Superior temporal gyrus (tissue), 1 donor: ENCODE measurements around the gene ERGIC1.
A peak's percentile ranks its signal among the peaks of the same experiment; 100 is the strongest.

Experiments used
- DNase-seq: peaks from one replicate; pipeline ENCODE4 v3.0.0-alpha.2; 2016; ENCODE audit errors: extremely low spot score

ERGIC1 gene

GRCh38 chr5:172864747-172865146 lies 30.7 kb downstream of the ERGIC1 start:
- DNase-seq, result no peak

DNA sequence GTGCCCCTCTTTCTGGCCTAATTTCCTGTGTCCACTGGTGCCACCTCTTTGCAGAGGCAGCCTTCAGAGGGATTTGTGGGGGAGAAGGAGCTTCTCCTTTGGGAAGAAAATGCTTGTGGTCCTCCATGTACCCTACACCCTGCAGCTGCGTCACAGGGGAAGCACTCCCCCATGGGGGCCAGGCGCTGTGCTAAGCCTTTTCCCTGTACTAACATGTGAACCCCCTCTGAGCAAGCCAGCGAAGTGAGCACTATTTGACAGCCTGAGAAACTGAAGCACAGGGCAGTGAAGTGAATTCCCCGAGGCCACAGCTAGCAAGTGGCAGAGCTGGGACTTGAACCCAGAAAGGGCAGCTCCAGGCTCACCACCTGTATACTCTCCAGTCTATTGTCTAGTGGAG lies 32.3 kb downstream of the ERGIC1 start:
- no peak for DNase-seq

DNA sequence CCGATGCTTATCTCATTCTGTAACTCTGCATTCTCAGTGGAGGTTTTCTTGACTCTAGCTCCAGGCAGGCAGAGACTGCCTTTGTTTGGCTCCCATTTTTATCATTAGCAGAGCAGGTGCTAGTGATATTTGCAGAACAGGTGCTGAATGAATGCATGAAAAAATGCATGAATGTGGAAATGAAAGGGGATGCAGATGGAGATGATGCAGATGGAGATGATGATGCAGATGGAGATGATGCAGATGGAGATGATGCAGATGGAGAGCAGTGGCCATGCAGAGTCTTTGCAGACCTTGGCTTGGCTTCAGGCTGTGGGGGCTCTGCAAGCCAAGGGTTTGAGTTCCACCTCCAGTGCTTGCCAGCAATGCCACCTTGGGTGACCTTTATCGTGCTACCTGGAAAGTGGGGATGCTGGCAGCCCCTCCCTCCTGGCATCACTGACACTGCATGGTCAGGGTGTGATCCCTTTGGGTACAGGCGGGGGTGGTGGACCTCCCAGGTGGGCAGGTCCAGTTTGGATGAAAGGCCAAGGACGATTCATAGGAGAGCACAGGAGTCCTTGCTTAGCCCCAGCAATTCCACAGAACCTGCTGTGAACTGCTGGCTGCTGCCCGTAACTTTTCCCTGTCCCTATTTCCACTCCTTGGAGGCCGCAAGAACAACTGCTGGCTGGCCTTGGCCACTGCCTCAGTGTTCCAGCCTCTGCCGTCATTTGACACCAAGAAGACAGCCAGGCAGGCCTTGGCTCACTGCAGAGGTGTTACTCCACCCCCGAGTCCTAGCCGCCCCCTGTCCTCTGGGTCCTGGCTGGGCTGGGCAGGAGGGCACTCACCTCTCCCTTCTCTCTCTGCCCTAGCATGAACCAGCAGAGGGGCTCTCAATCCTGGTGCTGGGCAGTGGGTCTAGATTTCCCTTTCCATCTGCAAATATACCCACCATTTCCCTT lies 33.0 kb downstream of the ERGIC1 start:
- no peak for DNase-seq

GRCh38 chr5:172867761-172868435 lies 33.8 kb downstream of the ERGIC1 start:
- peak; percentile 54 for DNase-seq

- peak; percentile 57 for DNase-seq
These were observed 34.4 kb downstream of the ERGIC1 start for GRCh38 chr5:172868436-172868923.

DNA sequence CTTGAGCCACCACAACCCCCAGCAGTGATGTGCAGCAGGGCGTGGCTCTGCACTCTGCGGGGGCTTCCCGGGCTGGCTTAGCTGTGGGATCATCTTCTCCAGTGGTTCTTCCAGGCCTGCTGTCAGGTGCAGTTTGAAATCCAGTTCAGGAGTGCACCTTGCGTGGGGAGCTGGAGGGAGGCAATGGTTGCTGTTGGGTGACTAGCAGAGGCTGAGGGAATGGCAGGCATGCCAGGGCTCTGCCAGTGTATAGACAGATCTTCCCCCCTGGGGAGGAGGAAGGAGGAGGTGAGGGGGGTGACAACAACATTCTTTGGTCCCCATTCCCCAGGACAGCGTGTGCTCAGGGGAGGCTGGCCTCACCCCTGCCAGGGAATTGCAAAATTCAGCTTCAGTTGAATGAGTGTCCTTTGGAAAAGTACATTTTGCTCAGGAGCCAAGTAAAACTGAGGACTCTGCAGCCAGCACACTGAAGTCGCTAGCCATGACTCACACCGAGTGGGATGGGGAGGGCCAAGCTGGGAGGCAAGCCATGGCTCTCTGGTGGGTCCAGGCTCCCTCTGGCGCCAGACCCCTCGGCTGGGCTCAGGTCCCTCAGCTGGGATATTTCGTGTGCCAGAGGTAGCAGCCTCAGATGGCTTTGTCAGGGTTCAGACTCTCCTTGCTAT lies 35.0 kb downstream of the ERGIC1 start:
- DNase-seq, result peak; percentile 87

- no peak for DNase-seq
These were observed 35.6 kb downstream of the ERGIC1 start for GRCh38 chr5:172869691-172870090.

- DNase-seq, result no peak
These were observed 36.3 kb downstream of the ERGIC1 start for GRCh38 chr5:172870291-172870714.

DNA sequence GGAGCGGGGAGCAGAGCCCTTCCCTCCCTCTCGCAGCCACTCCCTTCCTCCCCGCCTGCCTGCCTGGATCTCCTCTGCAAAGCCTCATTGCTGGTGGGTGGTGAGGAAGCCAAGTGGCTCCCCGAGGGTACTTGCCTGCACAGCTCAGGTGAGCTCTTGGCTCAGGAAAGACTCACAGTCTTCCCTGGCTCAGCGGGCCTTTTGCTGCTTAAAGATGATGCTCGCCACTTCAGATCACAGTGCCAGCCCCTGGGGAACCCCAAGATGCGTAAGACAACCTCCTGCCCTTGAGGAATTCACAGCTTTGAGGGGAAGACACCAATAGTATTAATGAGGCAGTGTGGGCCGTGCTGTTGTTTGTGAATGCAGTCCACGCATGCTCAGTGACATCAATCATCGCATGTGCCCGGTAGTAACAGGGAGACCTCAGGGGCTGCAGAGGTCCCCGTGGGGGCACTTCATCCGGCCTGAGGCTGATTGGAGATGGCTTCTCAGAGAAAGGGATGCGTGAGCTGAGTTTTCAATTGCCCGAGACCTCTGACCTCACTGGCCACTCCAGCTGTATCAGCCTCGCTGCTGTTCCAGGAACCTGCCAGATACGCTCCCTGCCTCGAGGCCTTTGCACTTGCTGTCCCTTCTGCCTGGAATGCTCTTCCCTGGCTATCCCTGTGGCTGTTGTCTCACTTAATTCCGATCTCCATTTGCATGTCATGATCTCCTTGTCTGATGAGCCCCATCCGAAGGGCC lies 36.8 kb downstream of the ERGIC1 start:
- DNase-seq, result peak; percentile 49

DNA sequence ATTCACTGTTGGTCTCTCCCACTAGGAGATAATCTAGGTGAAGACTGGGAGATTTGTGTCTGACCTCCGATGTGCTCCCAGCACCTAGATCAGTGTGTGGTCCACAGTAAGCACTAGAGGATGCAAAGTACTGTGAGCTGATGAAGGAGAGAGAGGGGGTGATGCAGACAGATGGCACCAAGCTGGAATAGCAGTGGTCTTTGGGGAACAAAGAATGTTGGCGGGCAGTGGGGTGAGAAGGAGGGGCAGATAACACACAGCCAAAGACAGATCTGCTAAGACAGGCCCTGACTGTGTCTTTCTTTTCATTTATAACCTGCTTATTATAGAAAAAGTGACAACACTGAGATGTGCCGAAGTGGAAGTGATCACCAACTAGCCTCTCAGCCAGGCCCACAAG lies 37.5 kb downstream of the ERGIC1 start:
- DNase-seq, result no peak

DNA sequence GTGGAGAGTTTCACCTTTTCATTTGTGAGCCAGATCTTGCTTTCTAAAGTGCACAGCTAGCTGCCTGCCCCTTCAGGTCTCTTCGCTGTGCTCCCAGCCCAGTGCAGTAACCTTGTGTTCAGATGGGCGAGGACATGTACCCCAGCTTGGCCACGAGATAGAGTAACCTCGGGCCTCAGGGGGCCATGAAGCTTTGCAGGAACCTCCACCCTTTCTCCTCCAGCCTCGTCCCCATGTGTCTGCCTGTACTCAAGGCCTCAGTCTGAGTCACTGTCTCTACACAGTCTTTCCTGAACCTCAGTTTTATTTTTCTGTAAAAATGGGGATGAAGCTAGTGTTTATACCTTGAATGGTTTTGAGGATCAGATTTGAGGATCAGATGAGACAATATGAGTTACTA lies 37.9 kb downstream of the ERGIC1 start:
- DNase-seq, result no peak

DNA sequence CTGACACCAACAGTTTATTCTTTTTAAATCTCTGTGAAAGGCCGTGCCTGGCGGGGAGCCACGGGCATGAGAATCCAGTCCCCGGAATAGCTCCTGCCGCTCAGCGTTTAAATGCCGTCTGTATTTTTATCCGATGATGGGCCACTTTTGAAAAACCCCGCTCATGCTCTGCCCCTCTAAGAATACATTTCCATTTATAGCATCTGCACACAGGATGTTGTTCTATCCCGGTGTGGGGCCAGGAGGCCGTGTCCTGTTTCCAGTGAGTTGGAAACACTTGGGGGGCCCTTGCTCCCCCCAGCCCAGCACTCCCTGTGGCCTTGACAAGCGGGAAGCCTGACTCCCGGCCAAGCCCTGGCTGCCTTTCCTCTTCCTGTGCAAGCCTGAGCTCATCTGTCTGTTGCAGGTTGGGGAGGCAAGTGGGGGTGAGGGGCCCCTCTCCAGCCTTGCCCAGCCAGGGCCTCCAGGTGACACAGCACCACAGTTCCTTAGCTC lies 39.0 kb downstream of the ERGIC1 start:
- peak; percentile 75 for DNase-seq

- no peak for DNase-seq
These were observed 39.5 kb downstream of the ERGIC1 start for GRCh38 chr5:172873513-172873912.

DNA sequence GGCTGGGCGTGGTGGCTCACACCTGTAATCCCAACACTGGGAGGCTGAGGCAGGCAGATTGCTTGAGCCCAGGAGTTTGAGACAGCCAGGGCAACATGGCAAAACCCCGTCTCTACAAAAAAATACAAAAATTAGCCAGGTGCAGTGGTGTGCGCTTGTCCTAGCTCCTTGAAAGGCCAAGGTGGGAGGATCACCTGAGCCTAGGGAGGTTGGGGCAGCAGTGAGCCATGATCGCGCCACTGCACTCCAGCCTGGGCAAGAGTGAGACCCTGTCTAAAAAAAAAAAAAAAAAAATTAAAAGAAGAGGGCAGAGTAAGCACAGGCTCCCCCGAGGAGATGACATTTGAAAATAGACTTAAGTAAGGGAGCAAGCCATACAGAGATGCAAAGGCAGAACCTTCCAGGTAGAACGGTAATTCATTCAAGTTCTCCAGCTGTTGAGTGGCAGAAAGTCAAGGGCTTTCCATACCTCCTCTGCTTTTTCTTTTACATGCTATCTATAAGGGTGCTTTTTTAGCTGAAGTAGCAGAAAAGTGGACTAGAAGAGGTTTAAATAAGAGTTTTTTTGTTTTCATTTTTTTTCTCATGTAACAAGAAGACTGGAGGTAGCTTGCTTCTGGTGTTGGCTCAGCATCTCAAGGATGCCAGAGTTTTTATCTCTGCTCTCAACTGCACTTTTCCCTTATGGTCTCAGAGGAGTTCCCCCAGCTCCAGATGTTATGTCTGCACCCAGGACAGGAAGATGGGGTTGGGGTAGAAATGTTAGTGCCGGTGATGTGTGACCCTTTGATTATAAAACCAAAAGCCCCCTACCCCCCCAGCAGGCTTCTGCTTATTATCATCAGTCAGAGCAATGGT lies 40.8 kb downstream of the ERGIC1 start:
- no peak for DNase-seq

DNA sequence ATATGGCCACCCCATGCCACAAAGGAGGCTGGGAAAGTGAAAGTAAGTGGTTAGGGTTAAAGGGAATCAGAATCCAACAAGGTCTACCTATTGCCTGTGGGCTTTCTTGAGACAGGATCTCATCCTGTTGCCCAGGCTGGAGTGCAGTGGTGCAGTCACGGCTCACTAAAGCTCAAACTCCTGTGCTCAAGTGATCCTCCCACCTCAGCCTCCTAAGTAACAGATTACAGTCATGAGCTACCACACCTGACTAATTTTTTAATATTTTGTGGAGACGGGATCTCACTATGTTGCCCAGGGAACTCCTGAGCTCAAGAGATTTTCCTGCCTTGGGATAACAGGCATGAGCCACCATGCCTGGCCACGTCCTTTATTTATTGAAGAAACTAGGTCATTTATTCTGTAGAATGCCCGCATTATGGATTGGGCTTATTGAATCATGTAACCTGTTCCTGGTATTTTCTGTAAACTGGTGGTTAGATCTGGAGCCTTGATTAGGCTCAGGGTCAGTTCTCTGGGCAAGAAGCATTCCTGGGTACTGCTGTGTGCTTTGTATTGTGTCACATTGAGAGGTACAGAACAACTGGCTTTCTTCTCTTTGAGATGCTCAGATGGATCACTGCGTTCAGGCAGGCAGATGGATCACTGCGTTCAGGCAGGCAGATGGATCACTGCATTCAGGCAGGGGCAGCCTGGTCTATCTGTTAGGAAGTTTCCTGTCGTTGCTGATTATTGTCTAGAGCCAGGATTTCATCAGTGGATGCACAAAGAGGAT lies 41.6 kb downstream of the ERGIC1 start:
- DNase-seq, result peak; percentile 49

DNA sequence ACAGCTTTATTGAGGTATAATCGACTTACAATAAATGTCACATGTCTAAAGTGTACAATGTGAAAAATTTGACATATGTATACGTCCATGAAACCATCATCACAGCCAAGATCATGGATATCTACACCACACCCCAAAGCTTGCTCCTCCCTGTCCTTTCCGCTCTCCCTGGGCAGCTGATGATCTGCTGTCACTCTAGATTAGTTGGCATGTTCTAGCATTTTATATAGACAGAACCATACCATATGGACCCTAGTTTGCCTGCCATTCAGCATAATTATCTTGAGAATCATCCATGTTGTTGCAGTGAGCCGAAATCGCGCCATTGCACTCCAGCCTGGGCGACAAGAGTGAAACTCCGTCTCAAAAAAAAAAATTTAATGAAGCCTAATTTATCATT lies 42.5 kb downstream of the ERGIC1 start:
- no peak for DNase-seq

DNA sequence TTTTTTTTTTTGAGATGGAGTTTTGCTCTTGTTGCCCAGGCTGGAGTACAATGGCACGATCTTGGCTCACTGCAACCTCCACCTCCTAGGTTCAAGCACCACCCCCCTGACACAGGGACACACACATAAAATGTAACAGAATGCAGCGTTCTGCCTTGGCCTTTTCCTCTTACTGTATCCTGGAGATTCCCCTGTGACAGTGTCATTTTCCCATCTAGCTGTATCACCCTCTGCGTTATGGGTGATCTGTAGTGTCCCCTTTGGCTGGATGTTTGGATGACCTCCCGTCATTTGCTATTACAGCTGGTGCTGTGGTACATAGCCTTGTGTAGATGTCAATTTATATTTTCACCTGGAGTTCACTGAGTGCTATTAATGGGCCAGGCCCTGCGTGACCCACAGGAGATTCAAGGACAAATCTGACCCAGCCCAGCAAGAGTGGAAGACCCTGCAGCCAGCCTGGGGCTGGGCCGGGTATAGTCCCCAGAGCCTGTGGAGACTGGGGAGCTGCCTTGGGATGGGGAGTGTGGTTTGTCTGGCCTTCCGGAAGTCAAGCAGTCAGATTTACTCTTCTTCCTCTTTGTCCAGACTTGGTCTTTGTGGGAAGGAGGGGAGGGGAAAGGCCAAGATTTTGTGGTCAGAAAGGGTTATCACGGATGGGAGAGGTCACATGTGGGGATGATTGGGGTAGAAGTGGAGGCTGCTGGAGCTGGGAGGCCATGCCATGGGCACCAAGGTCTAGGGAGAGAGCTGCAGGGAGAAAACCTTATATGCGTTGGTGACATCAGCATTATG lies 43.6 kb downstream of the ERGIC1 start:
- no peak for DNase-seq

GRCh38 chr5:172878585-172878932 lies 44.5 kb downstream of the ERGIC1 start:
- no peak for DNase-seq
